Activated naive CD4-positive, alpha-beta T cell treated with anti-CD3 and anti-CD28 coated beads for 36 hours (primary cell): ENCODE measurements around the gene FARS2. TPM values are rescaled to one million over a fixed set of nuclear protein-coding genes. Genes with fewer than 3 reads are reported as not detected.

Experiments used
- CTCF ChIA-PET: fragments of 350-600 bp; sonication (Branson Sonifier 250); formaldehyde crosslinking; loops from one replicate; lab custom pipeline; 2021; ENCODE audit warnings: antibody characterized with exemption; lab: Charles Lee
- DNase-seq: peaks from one replicate; pipeline ENCODE4 v3.0.0-alpha.2; 2020
- H3K27ac Mint-ChIP-seq: one replicate; pipeline ENCODE4 v1.8.0; 2021; ENCODE audit warnings: mild to moderate bottlenecking, mixed read lengths
- H3K27me3 Mint-ChIP-seq: one replicate; pipeline ENCODE4 v1.8.0; 2021; ENCODE audit warnings: low read depth, mixed read lengths
- H3K36me3 Mint-ChIP-seq: one replicate; pipeline ENCODE4 v1.8.0; 2021; ENCODE audit warnings: low read depth, mixed read lengths
- H3K4me1 Mint-ChIP-seq: one replicate; pipeline ENCODE4 v1.8.0; 2021; ENCODE audit warnings: low read depth, mixed read lengths
- H3K4me3 Mint-ChIP-seq: one replicate; pipeline ENCODE4 v1.8.0; 2021; ENCODE audit warnings: mild to moderate bottlenecking, moderate library complexity, mixed read lengths
- H3K9me3 Mint-ChIP-seq: one replicate; pipeline ENCODE4 v1.8.0; 2021; ENCODE audit warnings: mixed read lengths
- intact Hi-C: fragments of 100-400 bp; cut with micrococcal nuclease; formaldehyde crosslinking; loops from one replicate; pipeline ENCODE4 v1.15.1; 2023
- total RNA-seq, 2 experiments: library from RNA; stranded (reverse); gene quantifications; one replicate each; pipeline ENCODE4 v1.2.3, GENCODE V29; 2021

FARS2 gene
- total RNA-seq, 2 experiments from 2014 or later, result 15.4 to 15.8 TPM

GRCh38 chr6:5507131-5507681 is 245.9 kb downstream of the FARS2 start:
- Mint-ChIP-seq H3K4me3 (peak overlapping the region; percentile 15), H3K27ac (peak overlapping the region; percentile 25), H3K36me3 (peaks cover 7% of the 10 kb centered on the region), H3K27me3 (no peaks in the 10 kb centered on the region), H3K9me3 (no peaks in the 10 kb centered on the region), H3K4me1 (peaks cover 29% of the 10 kb centered on the region)
- DNase-seq, result peak; percentile 23
- intact Hi-C loops, result no loop called here
- CTCF ChIA-PET, result interaction anchor here (0.6 to 3.6 kb wide), 3 partner anchors 36 to 152 kb away, joined by 3 to 14 read pairs (median 3); no protein-coding TSS in a partner anchor

GRCh38 chr6:5509106-5509505 is 247.8 kb downstream of the FARS2 start:
- Mint-ChIP-seq H3K4me3 (no peak overlapping the region), H3K27me3 (no peaks in the 10 kb centered on the region), H3K36me3 (peaks cover 8% of the 10 kb centered on the region), H3K9me3 (no peaks in the 10 kb centered on the region), H3K27ac (no peak overlapping the region), H3K4me1 (peaks cover 35% of the 10 kb centered on the region)
- no peak for DNase-seq
- CTCF ChIA-PET, result interaction anchor here (0.7 to 3.6 kb wide), 2 partner anchors 38 to 64 kb away, joined by 3 to 14 read pairs; no protein-coding TSS in a partner anchor
- intact Hi-C loops, result no loop called here

DNA sequence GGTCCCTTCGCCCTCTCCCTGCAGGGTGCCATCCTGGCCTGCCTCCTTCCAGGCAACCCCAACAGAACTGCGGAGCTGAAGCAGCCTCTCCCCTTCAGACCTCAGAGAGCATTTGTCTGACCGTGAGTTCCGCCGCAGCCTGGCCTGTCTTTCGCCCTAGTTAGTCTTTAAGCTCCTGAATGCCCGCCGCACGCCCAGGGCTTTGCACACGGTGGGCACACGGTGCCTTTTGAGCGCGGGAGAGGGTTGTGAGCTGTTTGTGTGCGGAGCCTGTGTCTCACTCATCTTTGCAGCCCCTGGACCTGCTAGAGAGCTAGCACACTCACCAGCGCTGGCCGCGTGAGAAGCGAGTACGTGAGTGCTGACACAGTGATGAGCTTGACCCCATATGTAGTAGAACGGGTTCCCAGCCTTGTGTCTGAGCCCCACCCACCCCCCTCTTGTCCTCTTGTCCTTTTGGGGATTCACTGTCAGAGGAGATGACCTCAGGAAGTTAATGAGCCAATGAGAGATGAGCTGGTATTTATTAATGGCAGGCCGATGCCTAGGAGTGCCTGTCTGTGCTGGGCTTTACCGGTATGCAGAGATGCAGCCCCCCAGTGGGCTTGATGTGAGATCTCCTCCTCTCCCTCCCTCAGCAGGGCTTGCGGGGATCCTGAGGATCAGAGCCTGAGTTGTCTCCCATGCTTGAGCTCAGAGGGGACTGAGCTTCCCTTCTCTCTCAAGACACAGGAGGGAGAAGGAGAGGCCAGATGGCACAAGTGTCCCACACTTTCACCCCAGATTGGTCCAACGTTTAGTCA is 249.2 kb downstream of the FARS2 start:
- CTCF ChIA-PET, result no interaction called here
- no peak overlapping the region for H3K27ac Mint-ChIP-seq
- no peaks in the 10 kb centered on the region for H3K27me3 Mint-ChIP-seq
- no peak for DNase-seq
- no peaks in the 10 kb centered on the region for H3K9me3 Mint-ChIP-seq
- H3K4me1 Mint-ChIP-seq, result peaks cover 38% of the 10 kb centered on the region
- H3K36me3 Mint-ChIP-seq, result peaks cover 6% of the 10 kb centered on the region
- intact Hi-C loops, result no loop called here
- H3K4me3 Mint-ChIP-seq, result no peak overlapping the region

GRCh38 chr6:5511954-5512353 is 250.6 kb downstream of the FARS2 start:
- DNase-seq, result no peak
- no peak overlapping the region for H3K4me3 Mint-ChIP-seq
- no peaks in the 10 kb centered on the region for H3K27me3 Mint-ChIP-seq
- CTCF ChIA-PET, result no interaction called here
- peaks cover 37% of the 10 kb centered on the region for H3K4me1 Mint-ChIP-seq
- intact Hi-C loops, result no loop called here
- no peaks in the 10 kb centered on the region for H3K9me3 Mint-ChIP-seq
- no peak overlapping the region for H3K27ac Mint-ChIP-seq
- H3K36me3 Mint-ChIP-seq, result peaks cover 6% of the 10 kb centered on the region

DNA sequence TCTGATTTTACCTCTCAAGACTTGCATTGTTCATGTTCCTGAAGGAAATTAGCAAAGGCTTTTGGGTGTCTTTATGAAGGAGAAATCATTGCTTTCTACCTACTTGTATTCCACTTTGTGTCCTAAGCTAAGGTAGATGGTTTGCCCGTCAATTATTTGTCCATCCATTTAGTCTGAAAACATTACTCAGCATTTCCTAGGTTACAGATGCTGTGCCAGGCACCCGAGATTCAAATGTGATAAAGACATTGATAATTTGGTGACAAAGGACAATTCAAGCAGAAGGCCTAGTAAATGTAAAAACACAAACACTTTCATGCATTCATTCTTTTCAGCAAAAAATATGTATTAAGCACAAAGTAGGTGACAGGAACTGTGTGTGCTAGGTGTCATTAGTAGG is 251.1 kb downstream of the FARS2 start:
- H3K27me3 Mint-ChIP-seq, result no peaks in the 10 kb centered on the region
- H3K9me3 Mint-ChIP-seq, result no peaks in the 10 kb centered on the region
- peaks cover 37% of the 10 kb centered on the region for H3K4me1 Mint-ChIP-seq
- no peak overlapping the region for H3K27ac Mint-ChIP-seq
- DNase-seq, result no peak
- H3K4me3 Mint-ChIP-seq, result no peak overlapping the region
- H3K36me3 Mint-ChIP-seq, result peaks cover 6% of the 10 kb centered on the region
- intact Hi-C loops, result no loop called here
- CTCF ChIA-PET, result no interaction called here

- Mint-ChIP-seq H3K4me1 (peaks cover 41% of the 10 kb centered on the region), H3K36me3 (peaks cover 6% of the 10 kb centered on the region), H3K27me3 (no peaks in the 10 kb centered on the region), H3K9me3 (no peaks in the 10 kb centered on the region), H3K27ac (no peak overlapping the region), H3K4me3 (no peak overlapping the region)
- intact Hi-C loops, result no loop called here
- no peak for DNase-seq
- CTCF ChIA-PET, result no interaction called here
Observed at GRCh38 chr6:5513408-5513807, 252.1 kb downstream of the FARS2 start.

- no peak for DNase-seq
- Mint-ChIP-seq H3K9me3 (no peaks in the 10 kb centered on the region), H3K27me3 (no peaks in the 10 kb centered on the region), H3K27ac (peak overlapping the region; percentile 16), H3K36me3 (peaks cover 5% of the 10 kb centered on the region), H3K4me3 (no peak overlapping the region), H3K4me1 (peaks cover 46% of the 10 kb centered on the region)
- intact Hi-C loops, result no loop called here
- CTCF ChIA-PET, result no interaction called here
Observed at GRCh38 chr6:5514353-5514752, 253.0 kb downstream of the FARS2 start.

DNA sequence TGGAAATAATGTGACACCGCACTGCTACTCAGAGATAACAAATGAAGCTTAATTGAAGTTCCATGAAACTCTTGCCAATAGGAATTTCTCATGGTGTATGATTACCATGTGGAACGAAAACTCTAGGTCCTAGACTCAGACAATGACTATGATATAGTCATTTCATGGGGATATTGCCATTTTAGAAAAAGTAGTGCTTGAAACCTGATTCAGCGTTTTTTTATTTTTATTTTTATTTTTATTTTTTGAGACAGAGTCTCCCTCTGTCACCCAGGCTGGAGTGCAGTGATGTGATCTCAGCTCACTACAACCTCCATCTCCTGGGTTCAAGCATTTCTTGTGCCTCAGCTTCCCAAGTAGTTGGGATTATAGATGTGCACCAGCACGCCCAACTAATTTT is 253.9 kb downstream of the FARS2 start:
- intact Hi-C loops, result loop anchor here (5.0 kb wide), 5 partner anchors 52 to 492 kb away; partner anchors contain the start of genes FARS2, LYRM4 and NRN1
- no peaks in the 10 kb centered on the region for H3K9me3 Mint-ChIP-seq
- no peak overlapping the region for H3K27ac Mint-ChIP-seq
- CTCF ChIA-PET, result no interaction called here
- H3K4me3 Mint-ChIP-seq, result no peak overlapping the region
- no peak for DNase-seq
- peaks cover 52% of the 10 kb centered on the region for H3K4me1 Mint-ChIP-seq
- no peaks in the 10 kb centered on the region for H3K27me3 Mint-ChIP-seq
- H3K36me3 Mint-ChIP-seq, result peaks cover 3% of the 10 kb centered on the region

DNA sequence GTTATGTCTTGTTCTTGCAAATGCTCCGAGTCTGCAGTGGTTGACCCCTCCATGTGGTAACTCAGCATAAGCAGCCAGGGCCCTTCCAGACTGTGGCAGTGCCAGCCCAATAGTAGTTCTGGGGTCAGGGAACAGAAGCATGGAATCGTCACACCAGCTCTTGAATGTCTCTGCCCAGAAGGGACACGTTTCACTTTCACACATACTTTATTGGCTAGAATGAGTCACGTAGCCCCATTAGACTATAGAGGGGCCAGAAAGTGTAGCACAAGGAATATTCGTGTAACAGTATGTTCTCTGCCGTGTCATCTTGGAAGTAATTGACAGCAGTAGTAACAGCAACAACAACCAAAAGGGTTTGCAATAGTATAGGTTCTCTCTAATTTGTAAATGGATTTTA is 254.7 kb downstream of the FARS2 start:
- Mint-ChIP-seq H3K36me3 (peaks cover 3% of the 10 kb centered on the region), H3K4me1 (peaks cover 52% of the 10 kb centered on the region), H3K27ac (no peak overlapping the region), H3K4me3 (no peak overlapping the region), H3K9me3 (no peaks in the 10 kb centered on the region), H3K27me3 (no peaks in the 10 kb centered on the region)
- CTCF ChIA-PET, result no interaction called here
- intact Hi-C loops, result loop anchor here (5.0 kb wide), 5 partner anchors 51 to 491 kb away; partner anchors contain the start of genes FARS2, LYRM4 and NRN1
- DNase-seq, result no peak

DNA sequence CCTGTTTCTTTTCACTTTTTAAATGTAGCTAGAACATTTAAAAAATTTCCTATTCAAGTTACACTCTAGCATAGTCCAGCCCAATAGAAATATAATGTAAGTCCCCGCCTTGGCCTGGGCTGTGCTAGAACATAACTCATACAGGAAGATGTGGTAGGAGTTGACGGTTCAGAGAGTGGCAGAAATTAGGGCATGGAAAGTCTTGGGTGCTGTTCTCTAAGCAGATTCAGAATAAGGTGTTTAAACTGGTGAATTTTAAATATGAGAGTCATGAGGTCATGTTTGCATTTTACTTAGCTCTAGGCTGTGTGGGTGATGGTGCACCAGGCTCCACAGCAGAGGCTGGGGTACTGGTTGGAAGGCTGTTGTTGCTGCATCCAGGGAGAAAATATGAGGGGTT is 256.5 kb downstream of the FARS2 start:
- peaks cover 60% of the 10 kb centered on the region for H3K4me1 Mint-ChIP-seq
- no peak overlapping the region for H3K4me3 Mint-ChIP-seq
- H3K36me3 Mint-ChIP-seq, result peaks cover under 1% of the 10 kb centered on the region
- H3K9me3 Mint-ChIP-seq, result no peaks in the 10 kb centered on the region
- CTCF ChIA-PET, result interaction anchor here (0.9 kb wide), 1 partner anchor 420 kb away, joined by 3 read pairs; no protein-coding TSS in a partner anchor
- DNase-seq, result peak; percentile 72
- peak overlapping the region; percentile 53 for H3K27ac Mint-ChIP-seq
- intact Hi-C loops, result loop anchor here (1.0 to 5.0 kb wide), 6 partner anchors 50 to 490 kb away; partner anchors contain the start of genes FARS2, LYRM4 and NRN1
- no peaks in the 10 kb centered on the region for H3K27me3 Mint-ChIP-seq

DNA sequence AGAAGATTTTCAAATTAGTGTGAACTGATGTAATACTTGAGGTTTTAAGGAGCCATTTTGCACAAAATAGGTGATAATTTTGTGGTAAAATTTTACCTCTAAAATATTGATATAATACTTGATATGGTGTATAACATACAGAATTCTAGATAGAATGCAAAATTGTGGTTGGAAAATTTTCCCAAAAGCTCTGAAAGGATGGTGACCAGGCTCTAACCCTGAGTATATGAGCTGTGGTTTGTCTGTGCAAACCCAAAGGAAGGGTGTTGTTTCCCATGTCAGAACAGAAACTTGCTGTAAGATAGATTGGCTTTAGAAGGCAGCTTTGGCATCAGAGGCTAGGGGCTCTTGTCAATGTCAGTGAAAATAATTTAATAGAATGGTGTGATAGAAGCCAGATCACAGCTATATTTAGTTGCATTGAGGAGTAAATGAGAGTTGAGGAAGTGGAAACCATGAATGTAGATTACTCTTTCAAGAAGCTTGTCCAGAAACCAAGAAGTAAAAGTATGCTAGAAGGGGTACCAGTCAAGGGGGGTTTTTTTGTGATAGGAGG is 257.7 kb downstream of the FARS2 start:
- DNase-seq, result no peak
- Mint-ChIP-seq H3K9me3 (no peaks in the 10 kb centered on the region), H3K27ac (peak overlapping the region; percentile 46), H3K4me1 (peaks cover 58% of the 10 kb centered on the region), H3K4me3 (no peak overlapping the region), H3K36me3 (no peaks in the 10 kb centered on the region), H3K27me3 (no peaks in the 10 kb centered on the region)
- intact Hi-C loops, result loop anchor here (1.0 to 5.0 kb wide), 6 partner anchors 48 to 488 kb away; partner anchors contain the start of genes FARS2, LYRM4 and NRN1
- CTCF ChIA-PET, result interaction anchor here (2.2 kb wide), 1 partner anchor 48 kb away, joined by 6 read pairs; no protein-coding TSS in a partner anchor

- no peak overlapping the region for H3K27ac Mint-ChIP-seq
- no peaks in the 10 kb centered on the region for H3K27me3 Mint-ChIP-seq
- CTCF ChIA-PET, result interaction anchor here (0.8 to 0.9 kb wide), 2 partner anchors 16 to 377 kb away, joined by 3 to 4 read pairs; no protein-coding TSS in a partner anchor
- peaks cover 48% of the 10 kb centered on the region for H3K4me1 Mint-ChIP-seq
- H3K9me3 Mint-ChIP-seq, result no peaks in the 10 kb centered on the region
- no peak overlapping the region for H3K4me3 Mint-ChIP-seq
- peaks cover 2% of the 10 kb centered on the region for H3K36me3 Mint-ChIP-seq
- intact Hi-C loops, result no loop called here
- no peak for DNase-seq
Observed at GRCh38 chr6:5520796-5521195, 259.5 kb downstream of the FARS2 start.
